SK-N-SH (cell line): ENCODE data around the gene TAS1R3. TPM values are rescaled to one million over a fixed set of nuclear protein-coding genes. Genes with fewer than 3 reads are reported as not detected.

Experiments
- CTCF ChIA-PET: fragments of 300-600, 350-600 bp; formaldehyde crosslinking; extraction: SDS; loops from one replicate; lab custom pipeline; 2021; lab: Yijun Ruan, JAX
- POLR2A ChIA-PET: fragments of 350-600 bp; sonication (Branson Sonifier 250); formaldehyde crosslinking; extraction: SDS; loops from one replicate; lab custom pipeline; 2020; ENCODE audit warnings: antibody characterized with exemption, inconsistent platforms; lab: Yijun Ruan, JAX
- DNase-seq: peaks from one replicate; pipeline ENCODE4 v3.0.0; 2012
- H2AFZ ChIP-seq: fragments of 200-600 bp; sonication (generic); 2 replicates; pipeline ENCODE4 v1.8.1; 2016; ENCODE audit warnings: antibody characterized with exemption, mild to moderate bottlenecking, low read depth
- H3F3A ChIP-seq: fragments of 200-600 bp; sonication (generic); replicated peaks from 2 replicates; pipeline ENCODE3; 2016; ENCODE audit warnings: antibody characterized with exemption, mild to moderate bottlenecking; ENCODE audit not compliant: insufficient read depth
- H3K27ac ChIP-seq, 2 experiments: fragments of 200-500 bp in 1 of 2; fragments of 200-600 bp in 1 of 2; sonication (Bioruptor generic) in 1 of 2; sonication (generic), shearing (Covaris generic) in 1 of 2; 2 replicates each; pipeline versions ENCODE4 v1.5.1 to v1.6.1; 2014 to 2016; ENCODE audit warnings: low read depth in 2 of 2, inconsistent platforms in 1 of 2, low read length in 1 of 2, mild to moderate bottlenecking in 1 of 2, mixed read lengths in 1 of 2
- H3K27me3 ChIP-seq: fragments of 200-600 bp; sonication (generic), shearing (Covaris generic); 2 replicates; pipeline ENCODE4 v1.6.1; 2016; ENCODE audit warnings: mixed run types; ENCODE audit not compliant: insufficient read depth
- H3K36me3 ChIP-seq, 2 experiments: fragments of 200-500 bp in 1 of 2; fragments of 200-600 bp in 1 of 2; sonication (Bioruptor generic) in 1 of 2; sonication (generic) in 1 of 2; replicated peaks in 1 of 2; 2 replicates each; pipeline versions ENCODE3 to v1.5.1; 2014 to 2016; ENCODE audit warnings: low read length in 1 of 2, mild to moderate bottlenecking in 1 of 2; ENCODE audit not compliant: insufficient read depth in 2 of 2, control insufficient read depth in 1 of 2
- H3K4me1 ChIP-seq, 2 experiments: fragments of 200-500 bp in 1 of 2; fragments of 200-600 bp in 1 of 2; sonication (Bioruptor generic) in 1 of 2; sonication (generic), shearing (Covaris generic) in 1 of 2; 2 replicates each; pipeline versions ENCODE4 v1.5.1 to v1.6.1; 2014 to 2016; ENCODE audit warnings: low read depth in 1 of 2, low read length in 1 of 2, mixed run types in 1 of 2; ENCODE audit not compliant: insufficient read depth in 2 of 2, control insufficient read depth in 1 of 2
- H3K4me2 ChIP-seq: fragments of 200-600 bp; sonication (generic), shearing (Covaris generic); 2 replicates; pipeline ENCODE4 v1.6.1; 2017; ENCODE audit warnings: mixed run types
- H3K4me3 ChIP-seq, 2 experiments: fragments of 200-500 bp in 1 of 2; fragments of 200-600 bp in 1 of 2; sonication (Bioruptor generic) in 1 of 2; sonication (generic), shearing (Covaris generic) in 1 of 2; 2 replicates each; pipeline versions ENCODE4 v1.5.1 to v1.8.1; 2014 to 2016; ENCODE audit warnings: low read depth in 2 of 2, inconsistent platforms in 1 of 2, low read length in 1 of 2, mild to moderate bottlenecking in 1 of 2, mixed read lengths in 1 of 2, moderate library complexity in 1 of 2
- H3K79me2 ChIP-seq: fragments of 200-600 bp; sonication (generic); 2 replicates; pipeline ENCODE4 v1.8.1; 2017; ENCODE audit warnings: mild to moderate bottlenecking; ENCODE audit not compliant: insufficient read depth
- H3K9ac ChIP-seq: fragments of 200-600 bp; sonication (generic); 2 replicates; pipeline ENCODE4 v1.6.1; 2017; ENCODE audit warnings: mixed run types
- H3K9me2 ChIP-seq: fragments of 200-600 bp; sonication (generic); 2 replicates; pipeline ENCODE4 v1.6.1; 2017; ENCODE audit warnings: mixed run types
- H3K9me3 ChIP-seq: fragments of 200-600 bp; sonication (generic); 2 replicates; pipeline ENCODE4 v1.6.1; 2017; ENCODE audit warnings: mixed run types, mild to moderate bottlenecking, moderate library complexity
- H4K20me1 ChIP-seq: fragments of 200-600 bp; sonication (generic); 2 replicates; pipeline ENCODE4 v1.6.1; 2017; ENCODE audit warnings: mild to moderate bottlenecking, mixed run types; ENCODE audit not compliant: insufficient read depth
- CTCF ChIP-seq: fragments of 200-600 bp; sonication (generic); IDR thresholded peaks from 2 replicates; pipeline ENCODE4 v1.6.1; 2017; ENCODE audit warnings: antibody characterized with exemption, mild to moderate bottlenecking, moderate library complexity
- EZH2phosphoT487 ChIP-seq: fragments of 200-600 bp; sonication (generic); IDR thresholded peaks from 2 replicates; pipeline ENCODE4 v1.6.1; 2017; ENCODE audit warnings: low read depth, mixed run types, mild to moderate bottlenecking, antibody characterized with exemption, moderate library complexity, borderline replicate concordance
- FOXM1 ChIP-seq: IDR thresholded peaks from 2 replicates; pipeline ENCODE4 v1.4.0; 2012; ENCODE audit warnings: low read depth, mild to moderate bottlenecking
- GATA2 ChIP-seq: sonication (generic); formaldehyde crosslinking; IDR thresholded peaks from 2 replicates; pipeline ENCODE4 v1.5.0; 2020; ENCODE audit warnings: mild to moderate bottlenecking, missing genetic modification reagents
- MAX ChIP-seq: IDR thresholded peaks from 2 replicates; pipeline ENCODE4 v1.4.0; 2012; ENCODE audit warnings: low read depth
- MXI1 ChIP-seq: IDR thresholded peaks from 2 replicates; pipeline ENCODE4 v1.6.1; 2012; ENCODE audit warnings: mild to moderate bottlenecking, low read depth, low read length, improper control_type of control experiment
- POLR2AphosphoS5 ChIP-seq: IDR thresholded peaks from 2 replicates; pipeline ENCODE4 v1.6.1; 2012; ENCODE audit warnings: low read depth, low read length
- RFX5 ChIP-seq: IDR thresholded peaks from 2 replicates; pipeline ENCODE4 v1.6.1; 2012; ENCODE audit warnings: mild to moderate bottlenecking, improper control_type of control experiment, low read length
- RXRA ChIP-seq: IDR thresholded peaks from 2 replicates; pipeline ENCODE4 v1.4.0; 2012; ENCODE audit warnings: low read depth, mild to moderate bottlenecking, borderline replicate concordance
- SIN3A ChIP-seq: IDR thresholded peaks from 2 replicates; pipeline ENCODE4 v1.6.1; 2012; ENCODE audit warnings: low read depth, mild to moderate bottlenecking, low read length, moderate library complexity, borderline replicate concordance
- whole genome bisulfite sequencing: methylation state at CpG from one replicate; pipeline ENCODE4 v1.1.6; 2017; ENCODE audit warnings: low lambda C conversion rate; 5-methylcytosine and 5-hydroxymethylcytosine counted together
- polyA plus RNA-seq, 3 experiments: library from polyadenylated mRNA; depleted of rRNA; stranded (reverse); fragments of >200 nt; gene quantifications; 2 replicates each; pipeline ENCODE4 v1.2.3, GENCODE V29; 2012

TAS1R3 gene
- polyA plus RNA-seq, 1 of the 3 experiments (the other 2 are of a cell fraction), result 0.08 TPM

- Histone ChIP-seq H3K27me3 (no peaks in the 10 kb centered on the region), H3K9me2 (no peaks in the 10 kb centered on the region), H4K20me1 (peaks cover 50% of the 10 kb centered on the region), H3K4me2 (no peak overlapping the region; the same call in 1 of the 2 replicates), H3K4me1 (peaks cover 0 to 19% of the 10 kb centered on the region in 2 experiments; a peak in 1 of 4 replicates), H3K36me3 (no peaks in the 10 kb centered on the region), H3K9ac (no peak overlapping the region), H3K79me2 (peaks cover 47% of the 10 kb centered on the region), H3K9me3 (no peaks in the 10 kb centered on the region), H3F3A (no peaks in the 10 kb centered on the region), H3K27ac (no peak overlapping the region), H3K4me3 (no peak overlapping the region), H2AFZ (no peak overlapping the region)
- TF ChIP-seq CTCF, result no peak
- TF ChIP-seq RXRA, result no peak
- TF ChIP-seq FOXM1, result no peak
- TF ChIP-seq GATA2 (CRISPR knock-in tag), result no peak
- TF ChIP-seq MAX, result no peak
- TF ChIP-seq RFX5, result no peak
- no peak for DNase-seq
- ChIA-PET CTCF (interaction anchor here (0.7 to 4.8 kb wide), 6 partner anchors 9 to 33 kb away, joined by 3 to 34 read pairs (median 8); no protein-coding TSS in a partner anchor), POLR2A (no interaction called here)
- WGBS, result no CpG with 5 or more reads among the region's 16 CpGs
Observed at GRCh38 chr1:1345384-1345783, 14.3 kb downstream of the TAS1R3 start.

- H3K9me3 ChIP-seq, result no peaks in the 10 kb centered on the region
- no peak overlapping the region for H3K27ac ChIP-seq
- DNase-seq, result no peak
- CTCF ChIA-PET, result interaction anchor here (0.7 to 4.8 kb wide), 5 partner anchors 9 to 223 kb away, joined by 3 to 34 read pairs (median 3); no protein-coding TSS in a partner anchor
- no peak overlapping the region for H3K4me2 ChIP-seq
- TF ChIP-seq EZH2phosphoT487, result no peak
- TF ChIP-seq SIN3A, result no peak
- TF ChIP-seq RXRA, result no peak
- TF ChIP-seq POLR2AphosphoS5, result no peak
- TF ChIP-seq GATA2 (CRISPR knock-in tag), result no peak
- no peak for TF ChIP-seq CTCF
- no peak for TF ChIP-seq MXI1
- TF ChIP-seq, all 33 proteins: peak for 0
- Histone ChIP-seq H3K9me2 (no peaks in the 10 kb centered on the region), H3K9ac (no peak overlapping the region), H3K36me3 (no peaks in the 10 kb centered on the region), H3K27me3 (no peaks in the 10 kb centered on the region), H3F3A (no peaks in the 10 kb centered on the region), H2AFZ (no peak overlapping the region), H4K20me1 (peaks cover 46% of the 10 kb centered on the region), H3K4me1 (peaks cover 0 to 19% of the 10 kb centered on the region in 2 experiments; a peak in 1 of 4 replicates), H3K79me2 (peaks cover 47% of the 10 kb centered on the region), H3K4me3 (no peak overlapping the region)
- POLR2A ChIA-PET, result interaction anchor here (1.1 kb wide), 1 partner anchor 68 kb away, joined by 3 read pairs; no protein-coding TSS in a partner anchor
- WGBS, result no CpG with 5 or more reads among the region's 12 CpGs
Observed at GRCh38 chr1:1345860-1346500, 14.9 kb downstream of the TAS1R3 start.
